T follicular helper cell (primary cell): ENCODE results near the gene ATP2C2.
"Not testable (repeated sequence)": the region's sequence is repeated elsewhere in the genome, so short reads cannot be mapped to it uniquely, and the experiment has no call there.

Experiments used
- DNase-seq: peaks from one replicate; pipeline ENCODE4 v3.0.0-alpha.2; 2020; ENCODE audit warnings: low read depth

The ATP2C2 gene

DNA sequence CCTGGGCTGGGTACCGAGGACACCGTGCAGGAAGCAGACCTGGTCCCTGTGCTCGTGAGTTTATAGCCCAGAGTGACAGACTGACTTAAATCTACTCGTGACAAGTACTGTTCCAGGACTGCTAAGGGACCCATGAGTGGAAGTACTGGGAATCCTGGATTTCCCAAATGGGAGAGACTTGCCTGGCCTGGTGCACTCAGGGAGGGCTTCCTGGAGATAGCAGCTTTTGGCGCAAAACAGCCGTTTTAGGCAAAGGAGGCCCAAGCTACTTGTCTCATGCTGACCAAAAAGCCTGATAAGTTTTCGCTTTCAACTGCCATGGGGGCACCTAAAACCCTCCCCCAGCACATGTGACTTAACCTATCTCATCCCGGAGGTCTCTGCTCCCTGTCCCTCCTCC is 51.4 kb downstream of the ATP2C2 start:
- no peak for DNase-seq

DNA sequence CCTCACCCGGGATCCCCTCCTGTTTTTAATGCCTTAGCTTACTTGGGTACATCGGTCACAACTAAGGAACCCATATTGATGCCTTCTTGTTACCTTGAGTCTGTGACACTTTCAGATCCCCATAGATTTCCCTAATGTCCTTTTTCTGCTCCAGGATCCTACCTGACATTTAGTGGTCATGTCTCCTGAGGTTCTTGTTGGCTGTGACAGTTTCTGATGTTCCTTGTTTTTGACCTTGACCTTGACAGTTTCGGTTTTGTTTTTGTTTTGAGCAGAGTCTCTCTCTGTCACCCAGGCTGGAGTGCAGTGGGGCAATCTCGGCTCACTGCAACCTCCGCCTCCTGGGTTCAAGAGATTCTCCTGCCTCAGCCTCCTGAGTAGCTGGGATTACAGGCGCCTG is 52.2 kb downstream of the ATP2C2 start:
- not testable (repeated sequence) for DNase-seq

DNA sequence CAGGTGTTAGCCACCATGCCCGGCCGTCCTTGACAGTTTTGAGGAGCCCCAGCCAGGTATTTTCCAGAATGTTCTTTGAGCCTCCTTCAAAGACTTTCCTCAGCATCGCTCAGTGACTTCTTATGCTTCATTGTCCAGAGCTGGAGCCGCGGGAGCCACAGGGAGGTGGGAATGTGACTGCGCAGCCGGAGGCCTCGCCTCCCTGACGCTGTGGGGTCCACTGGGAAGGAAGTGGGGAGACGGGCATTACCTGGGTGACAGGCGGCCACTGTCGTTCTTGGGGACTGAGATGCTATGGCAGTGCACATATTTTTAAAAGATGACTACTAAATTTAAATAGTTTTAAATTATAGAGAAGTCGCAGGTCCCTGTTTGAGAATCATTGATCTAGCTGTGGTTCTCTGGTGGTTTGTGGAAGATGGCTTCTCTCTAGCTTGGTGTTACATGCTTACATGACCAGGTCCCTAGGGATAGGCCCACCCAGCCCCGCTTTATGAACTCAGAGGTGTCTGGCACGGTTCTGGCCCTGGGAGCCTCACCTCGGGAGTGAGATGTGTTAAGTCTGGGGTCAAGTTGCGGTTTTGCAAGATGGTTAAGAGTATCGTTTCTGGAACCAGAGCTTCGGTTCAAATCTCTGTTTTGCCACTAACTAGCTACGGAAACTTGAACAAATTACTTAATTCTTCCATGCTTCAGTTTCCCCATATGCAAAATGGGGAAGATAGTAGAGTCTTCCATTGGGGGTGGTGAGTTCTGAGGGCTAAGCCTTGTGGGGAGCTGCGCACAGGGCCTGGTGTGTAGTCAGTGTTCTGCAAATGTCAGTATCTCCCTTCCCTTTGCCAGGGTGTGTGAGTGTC is 53.0 kb downstream of the ATP2C2 start:
- no peak for DNase-seq

DNA sequence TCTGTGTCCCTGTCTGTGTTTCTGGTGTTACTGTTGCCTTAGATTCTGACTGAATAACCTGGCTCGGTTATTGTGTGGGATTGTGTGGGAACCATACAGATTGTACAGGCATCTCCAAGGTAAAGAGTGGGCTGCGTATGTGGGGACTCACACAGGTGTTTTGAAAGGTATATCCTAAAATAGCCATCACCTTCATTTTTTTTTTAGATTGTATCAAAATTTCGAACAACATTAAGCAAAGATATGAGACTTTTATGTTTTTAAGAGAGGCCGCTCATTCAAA is 53.5 kb downstream of the ATP2C2 start:
- DNase-seq = no peak

GRCh38 chr16:84423416-84423837 is 55.1 kb downstream of the ATP2C2 start:
- no peak for DNase-seq

GRCh38 chr16:84425696-84426095 is 57.4 kb downstream of the ATP2C2 start:
- DNase-seq = no peak

DNA sequence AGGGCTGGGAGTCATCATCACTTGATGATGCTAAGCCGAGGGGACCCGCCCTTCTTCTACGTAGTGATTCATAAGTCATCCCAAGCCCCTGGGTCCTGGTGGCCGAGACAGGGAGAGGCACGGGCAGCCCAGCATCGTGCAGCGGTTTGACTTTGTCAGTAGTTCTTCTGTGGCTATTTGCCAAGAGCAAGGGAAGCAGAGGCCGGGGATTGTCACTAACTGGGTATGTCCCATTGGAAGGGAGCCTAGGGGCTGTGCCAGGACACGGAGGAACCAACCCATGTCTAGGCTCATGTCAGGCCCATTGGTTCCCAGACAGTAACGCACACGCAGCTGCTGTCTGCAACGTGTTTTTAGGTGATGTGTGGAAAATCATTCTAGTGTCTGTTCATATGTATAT is 58.5 kb downstream of the ATP2C2 start:
- DNase-seq = no peak

GRCh38 chr16:84427553-84427952 is 59.2 kb downstream of the ATP2C2 start:
- no peak for DNase-seq

GRCh38 chr16:84430860-84431259 is 62.5 kb downstream of the ATP2C2 start:
- no peak for DNase-seq

DNA sequence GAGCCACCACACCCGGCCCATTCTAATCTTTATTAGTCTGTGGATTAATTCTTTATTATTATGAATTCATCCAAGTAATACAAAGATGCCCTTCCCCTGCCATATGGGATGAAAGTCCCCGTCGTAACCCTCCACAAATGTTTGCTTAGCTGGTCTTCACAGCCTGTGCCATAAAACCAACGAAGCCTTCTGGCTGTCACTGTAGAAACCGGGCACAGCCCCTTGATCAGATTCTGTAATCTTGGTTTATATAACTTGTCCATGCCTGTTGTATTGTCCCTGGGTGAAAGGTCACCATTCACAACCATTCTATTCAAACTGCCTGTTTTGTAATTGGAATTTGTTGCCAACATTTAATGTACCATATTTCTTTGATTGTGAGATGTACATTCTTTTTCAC is 66.5 kb downstream of the ATP2C2 start:
- DNase-seq = no peak

DNA sequence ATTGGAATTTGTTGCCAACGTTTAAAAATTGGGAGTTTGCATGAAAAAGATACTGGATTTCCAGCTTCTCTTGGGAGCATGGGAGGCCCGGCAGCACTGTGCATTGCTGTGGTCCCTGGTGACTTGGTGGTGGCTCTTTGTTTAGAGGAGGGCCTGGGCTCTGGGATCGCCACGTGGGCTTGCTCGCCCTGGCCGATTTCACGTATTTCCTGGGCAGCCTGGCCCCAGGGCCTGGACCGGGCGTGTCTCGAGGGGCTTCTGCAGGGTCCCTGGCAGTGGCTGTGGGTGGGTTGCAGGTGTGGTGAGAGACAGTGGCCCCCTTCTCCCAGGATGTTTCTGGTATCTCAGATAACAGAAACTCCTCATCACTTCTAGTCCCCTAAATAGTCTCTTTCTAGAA is 67.9 kb downstream of the ATP2C2 start:
- no peak for DNase-seq

GRCh38 chr16:84438971-84439696 is 70.8 kb downstream of the ATP2C2 start:
- DNase-seq = no peak

DNA sequence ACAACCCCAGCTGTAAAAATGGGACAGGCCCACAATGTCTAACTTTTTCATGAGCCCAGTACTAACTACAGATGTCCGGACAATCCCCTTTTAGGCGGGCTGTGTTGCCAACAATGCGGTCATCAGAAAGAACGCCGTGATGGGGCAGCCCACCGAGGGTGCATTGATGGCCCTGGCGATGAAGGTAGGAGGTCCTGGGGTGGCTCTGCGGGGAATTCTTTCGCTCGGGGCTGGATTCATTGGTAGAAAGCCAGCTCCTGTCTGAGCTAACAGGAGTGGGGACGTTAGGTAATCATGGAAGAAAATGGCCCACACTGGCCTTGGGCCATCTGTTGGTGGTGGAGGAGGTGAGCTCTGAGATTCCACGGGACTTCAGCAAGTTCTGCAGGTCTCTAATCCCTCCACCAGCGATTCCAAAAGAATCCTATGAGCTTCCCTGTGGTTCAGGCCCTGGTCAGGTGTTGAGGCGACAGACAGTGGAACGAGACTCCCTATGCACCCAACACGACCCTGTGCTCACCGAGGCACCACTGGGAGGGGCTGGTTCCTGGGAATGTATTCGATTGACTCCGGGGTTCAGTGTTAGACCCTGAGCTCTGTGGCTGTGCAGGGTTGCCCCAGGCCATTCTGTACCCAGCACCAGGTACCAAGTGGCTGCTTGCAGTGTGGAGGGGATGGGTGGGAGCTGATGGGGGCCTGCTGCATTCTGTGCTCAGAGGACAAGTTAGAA is 74.2 kb downstream of the ATP2C2 start:
- DNase-seq = no peak

GRCh38 chr16:84443166-84443802 is 74.9 kb downstream of the ATP2C2 start:
- DNase-seq = no peak

DNA sequence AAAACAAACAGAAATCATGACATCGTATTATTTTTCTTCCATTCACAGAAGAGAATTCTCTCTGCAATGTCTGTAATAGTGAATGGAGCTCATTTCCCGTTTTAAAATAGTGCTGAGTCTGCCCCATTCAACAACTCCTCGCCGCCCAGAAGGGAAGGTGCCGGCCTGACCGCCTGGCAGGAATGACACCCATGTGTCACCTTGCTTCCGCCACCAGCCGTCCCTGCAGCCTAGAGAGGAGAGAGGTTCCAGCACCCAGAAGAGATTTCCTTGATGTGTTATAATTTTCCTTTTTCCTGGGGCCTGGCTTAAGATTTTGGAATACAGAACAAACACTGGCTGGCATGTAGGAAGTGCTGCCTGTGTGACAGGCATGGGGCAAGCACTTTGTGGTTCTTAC is 76.1 kb downstream of the ATP2C2 start:
- no peak for DNase-seq

DNA sequence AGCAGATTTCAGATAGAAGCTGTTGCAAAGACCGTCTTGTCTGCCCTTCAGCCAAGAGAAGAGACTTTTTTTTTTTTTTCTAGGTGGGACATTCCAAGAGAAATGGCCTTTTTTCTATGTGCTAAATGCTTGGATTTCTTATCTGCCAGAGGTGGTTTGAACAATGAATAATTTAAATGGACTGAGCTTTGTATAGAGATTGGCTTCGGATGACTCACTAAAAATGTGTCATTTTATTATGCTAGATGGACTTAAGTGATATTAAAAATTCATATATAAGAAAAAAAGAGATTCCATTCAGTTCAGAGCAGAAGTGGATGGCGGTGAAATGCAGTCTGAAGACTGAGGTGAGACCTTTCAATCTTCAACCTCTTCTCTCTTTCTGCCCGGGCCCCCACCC is 77.7 kb downstream of the ATP2C2 start:
- DNase-seq = no peak

GRCh38 chr16:84446596-84447392 is 78.5 kb downstream of the ATP2C2 start:
- no peak for DNase-seq

DNA sequence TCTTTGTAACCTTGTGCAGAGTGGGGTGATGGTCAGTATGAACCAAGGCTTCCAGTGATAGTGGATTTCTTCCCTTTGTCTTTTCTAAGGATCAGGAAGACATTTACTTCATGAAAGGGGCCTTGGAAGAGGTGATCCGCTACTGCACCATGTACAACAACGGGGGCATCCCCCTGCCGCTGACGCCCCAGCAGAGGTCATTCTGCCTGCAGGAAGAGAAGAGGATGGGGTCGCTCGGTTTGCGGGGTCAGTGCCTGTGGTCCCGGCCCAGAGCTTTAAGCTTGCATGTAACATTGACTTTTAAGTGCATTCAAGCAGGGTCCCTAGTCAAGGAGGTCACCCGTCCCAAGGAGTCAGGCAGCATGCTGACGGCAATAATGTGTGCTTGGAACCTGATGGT is 80.1 kb downstream of the ATP2C2 start:
- no peak for DNase-seq

- no peak for DNase-seq
These were observed 81.1 kb downstream of the ATP2C2 start for GRCh38 chr16:84449156-84450140.

DNA sequence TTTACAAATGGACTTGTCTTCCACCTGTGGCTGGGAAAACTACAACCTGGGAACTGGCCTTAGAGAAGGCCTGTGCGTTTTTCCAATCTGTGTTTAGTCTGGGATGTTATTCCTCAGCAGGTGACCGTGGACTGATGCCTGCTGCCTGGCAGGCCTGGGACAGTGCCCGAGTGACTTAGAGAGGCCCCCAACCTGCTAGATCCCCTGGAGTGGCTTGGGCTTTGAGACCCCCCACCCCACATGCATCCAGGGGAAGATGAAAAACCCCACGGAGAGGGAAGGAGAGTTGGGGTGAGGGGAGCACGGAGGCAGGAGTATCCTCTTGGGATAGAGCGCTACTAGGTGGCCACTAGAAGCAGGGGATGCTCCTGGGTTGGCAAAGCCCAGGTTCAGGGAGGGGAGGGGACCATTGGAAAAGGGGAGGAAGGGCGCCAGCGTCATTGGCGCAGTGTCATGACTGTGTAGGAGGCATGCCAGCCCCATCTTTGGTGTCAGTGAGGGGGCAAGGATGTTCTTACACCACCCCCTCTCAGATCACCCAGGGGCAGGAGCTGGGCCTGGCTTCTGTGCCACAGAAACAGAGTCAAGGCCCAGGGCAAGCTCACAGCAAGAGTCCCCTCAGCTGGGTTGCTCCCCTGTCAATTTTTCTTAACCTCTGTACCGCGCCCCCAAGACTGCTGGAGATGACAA is 82.0 kb downstream of the ATP2C2 start:
- DNase-seq = no peak
